Measurements from ENCODE around the gene RNF115. TPM values are rescaled to one million over a fixed set of nuclear protein-coding genes. Genes with fewer than 3 reads are reported as not detected.
"Not testable (repeated sequence)": the region's sequence is repeated elsewhere in the genome, so short reads cannot be mapped to it uniquely, and the experiment has no call there.

The RNF115 gene
- total RNA-seq, 6 experiments from 2014 or later: 5.3 to 10.3 (median 8.0) TPM

GRCh38 chr1:145764231-145764940 lies 59.5 kb downstream of the RNF115 start:
- H3K27ac ChIP-seq; DNase-seq; H3K36me3 ChIP-seq; H3K4me3 ChIP-seq; H3K27me3 ChIP-seq; ATAC-seq; intact Hi-C loops (cut with DNase I); H3K9me3 ChIP-seq: not testable (repeated sequence)
- peaks cover 0 to 12% (median 5%) of the 10 kb centered on the region in 4 donors for H3K4me1 ChIP-seq
- 95% methylated on average over 5 of the region's 52 CpGs for WGBS (ENCODE audit: insufficient coverage, low coverage, low lambda C conversion rate, missing lambda C conversion rate)

GRCh38 chr1:145762001-145762400 lies 61.9 kb downstream of the RNF115 start:
- H3K4me1 ChIP-seq: peaks cover 0 to 12% (median 5%) of the 10 kb centered on the region in 4 donors
- H3K36me3 ChIP-seq; H3K27ac ChIP-seq; DNase-seq; ATAC-seq; H3K9me3 ChIP-seq; intact Hi-C loops (cut with DNase I); H3K4me3 ChIP-seq; H3K27me3 ChIP-seq: not testable (repeated sequence)
- WGBS (ENCODE audit: insufficient coverage, low coverage, low lambda C conversion rate, missing lambda C conversion rate): 27% methylated on average over 2 of the region's 2 CpGs

- H3K4me3 ChIP-seq; intact Hi-C loops (cut with DNase I); H3K36me3 ChIP-seq; ATAC-seq; DNase-seq; H3K9me3 ChIP-seq; H3K27me3 ChIP-seq; H3K27ac ChIP-seq: not testable (repeated sequence)
- 96% methylated on average over 9 of the region's 11 CpGs for WGBS (ENCODE audit: insufficient coverage, low coverage, low lambda C conversion rate, missing lambda C conversion rate)
- H3K4me1 ChIP-seq: peaks cover 0 to 12% (median 5%) of the 10 kb centered on the region in 4 donors
Measured at GRCh38 chr1:145761498-145761897, 62.4 kb downstream of the RNF115 start.

GRCh38 chr1:145760395-145760949 lies 63.4 kb downstream of the RNF115 start:
- H3K27me3 ChIP-seq; H3K9me3 ChIP-seq; H3K4me3 ChIP-seq; H3K36me3 ChIP-seq; ATAC-seq; intact Hi-C loops (cut with DNase I); DNase-seq; H3K27ac ChIP-seq; H3K4me1 ChIP-seq: not testable (repeated sequence)
- WGBS (ENCODE audit: insufficient coverage, low coverage, low lambda C conversion rate, missing lambda C conversion rate): 90% methylated on average over 3 of the region's 4 CpGs

GRCh38 chr1:145759721-145760120 lies 64.2 kb downstream of the RNF115 start:
- intact Hi-C loops (cut with DNase I): no loop called here

GRCh38 chr1:145758575-145758974 lies 65.3 kb downstream of the RNF115 start:
- Histone ChIP-seq H3K9me3 (no peaks in the 10 kb centered on the region), H3K27ac (no peak overlapping the region), H3K4me1 (peaks cover 0 to 6% (median 0%) of the 10 kb centered on the region in 4 donors), H3K27me3 (no peaks in the 10 kb centered on the region), H3K4me3 (no peak overlapping the region), H3K36me3 (peaks cover 0 to 8% (median 1%) of the 10 kb centered on the region in 4 donors)
- ATAC-seq (no peak), DNase-seq (no peak)
- no peak for TF ChIP-seq POLR2A (IDR thresholded peaks at IDR 0.05)
- TF ChIP-seq CTCF (IDR thresholded peaks at IDR 0.05): no peak
- WGBS (ENCODE audit: insufficient coverage, low coverage, low lambda C conversion rate, missing lambda C conversion rate): 86% methylated on average over 1 of the region's 1 CpG
- intact Hi-C loops (cut with DNase I): no loop called here

More at GRCh38 chr1:145759721-145760120, 64.2 kb downstream of the RNF115 start:
- Histone ChIP-seq H3K9me3 (no peaks in the 10 kb centered on the region), H3K27ac (no peak overlapping the region), H3K27me3 (no peaks in the 10 kb centered on the region), H3K36me3 (peaks cover 0 to 8% (median 1%) of the 10 kb centered on the region in 4 donors), H3K4me1 (peaks cover 0 to 6% (median 0%) of the 10 kb centered on the region in 4 donors), H3K4me3 (no peak overlapping the region)
- DNase-seq (no peak), ATAC-seq (no peak)
- TF ChIP-seq POLR2A (IDR thresholded peaks at IDR 0.05) (no peak), CTCF (IDR thresholded peaks at IDR 0.05) (no peak)
- 100% methylated on average over 1 of the region's 1 CpG for WGBS (ENCODE audit: insufficient coverage, low coverage, low lambda C conversion rate, missing lambda C conversion rate)

Measured in right lobe of liver (tissue), 6 donors.